ENCODE data around the gene MPZ.
"Not testable (repeated sequence)": the region's sequence is repeated elsewhere in the genome, so short reads cannot be mapped to it uniquely, and the experiment has no call there.

Gene MPZ

DNA sequence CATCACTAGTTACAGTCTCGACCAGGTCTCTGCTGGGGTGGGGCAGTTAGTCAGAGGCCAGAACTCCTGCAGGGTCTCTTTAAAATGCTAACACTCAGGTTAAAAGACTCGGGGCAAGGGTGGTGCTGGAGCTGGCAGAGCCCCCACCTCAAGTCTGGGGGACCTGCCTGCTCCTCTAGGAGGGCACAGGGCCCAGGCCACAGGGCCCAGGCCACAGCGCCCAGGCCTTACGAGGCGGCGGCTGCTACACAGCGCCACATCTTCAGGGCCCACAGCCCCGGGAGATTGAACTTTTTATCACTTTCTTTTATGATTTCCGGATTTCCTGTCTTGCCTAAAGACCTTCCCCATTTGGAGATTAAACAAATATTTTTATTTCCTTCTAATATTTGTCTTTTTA is 10.4 kb downstream of the MPZ start:
- DNase-seq, result no peak

DNA sequence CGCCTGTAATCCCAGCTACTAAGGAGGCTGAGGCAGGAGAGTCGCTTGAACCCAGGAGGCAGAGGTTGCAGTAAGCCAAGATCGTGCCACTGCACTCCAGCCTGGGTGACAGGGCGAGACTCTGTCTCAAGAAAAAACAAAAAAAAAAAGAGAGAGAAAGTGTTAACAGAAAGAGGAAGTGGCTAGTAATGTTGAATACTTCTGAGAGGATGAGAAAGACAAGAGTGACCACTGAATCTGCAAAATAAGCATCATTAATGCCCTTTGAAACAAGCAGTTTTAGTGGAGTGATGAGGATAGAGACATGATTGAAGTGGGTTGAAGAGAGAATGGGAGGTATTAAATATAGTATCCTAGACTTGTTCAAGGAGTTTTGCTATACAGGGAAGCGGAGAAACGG is 11.7 kb downstream of the MPZ start:
- DNase-seq, result no peak

- DNase-seq, result no peak
Measured at GRCh38 chr1:161297415-161297814, 12.4 kb downstream of the MPZ start.

GRCh38 chr1:161290779-161291178 is 19.0 kb downstream of the MPZ start:
- DNase-seq, result no peak

DNA sequence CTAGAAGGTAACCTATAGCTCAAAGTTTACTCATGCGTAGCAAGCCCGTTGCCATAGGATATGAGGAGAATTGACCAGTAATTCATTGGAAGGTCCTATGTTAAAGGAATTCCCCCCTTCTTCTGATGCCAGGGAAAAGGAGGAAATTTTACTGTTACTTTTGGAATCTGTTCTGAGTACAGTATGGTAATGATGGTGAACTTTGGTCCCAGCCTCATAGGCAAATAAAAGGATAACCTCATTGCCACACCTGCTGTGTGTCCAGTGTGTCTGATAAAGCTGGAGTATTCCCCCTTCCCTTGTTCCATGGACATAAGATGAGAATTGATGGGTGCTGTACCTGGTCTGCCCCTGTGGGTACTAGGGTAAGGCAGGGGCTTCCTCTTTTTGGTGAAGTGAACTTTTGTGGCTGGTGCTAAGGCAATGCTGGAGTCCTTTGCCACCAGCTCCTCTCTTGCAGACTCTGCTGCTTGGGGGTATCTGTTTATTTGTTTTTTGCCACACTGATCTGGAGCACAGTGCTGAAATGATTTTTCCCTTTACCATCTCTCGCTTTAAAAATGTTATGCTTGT is 22.2 kb downstream of the MPZ start:
- DNase-seq, result no peak

DNA sequence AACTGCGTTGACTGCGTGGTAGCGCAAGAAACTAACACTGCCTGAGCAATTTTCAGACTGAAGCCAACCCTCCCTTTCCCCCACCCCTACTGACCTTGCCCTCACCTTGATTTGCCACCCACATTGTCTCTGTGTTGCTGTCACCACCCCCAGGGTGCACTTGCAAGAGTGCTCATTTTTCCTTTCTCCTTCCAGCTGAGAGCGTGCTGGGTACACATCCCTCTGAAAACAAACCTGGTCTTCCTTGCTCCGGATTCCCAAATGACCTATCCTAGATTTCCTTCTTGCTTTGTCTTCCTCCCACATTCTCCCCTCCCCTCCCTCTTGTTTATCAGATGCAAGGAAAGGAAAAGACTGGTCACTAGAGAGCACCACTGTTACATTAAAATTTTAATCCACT is 24.2 kb downstream of the MPZ start:
- no peak for DNase-seq

GRCh38 chr1:161285113-161285512 is 24.7 kb downstream of the MPZ start:
- no peak for DNase-seq

GRCh38 chr1:161282991-161283390 is 26.8 kb downstream of the MPZ start:
- DNase-seq, result no peak

GRCh38 chr1:161274874-161275273 is 34.9 kb downstream of the MPZ start:
- no peak for DNase-seq

DNA sequence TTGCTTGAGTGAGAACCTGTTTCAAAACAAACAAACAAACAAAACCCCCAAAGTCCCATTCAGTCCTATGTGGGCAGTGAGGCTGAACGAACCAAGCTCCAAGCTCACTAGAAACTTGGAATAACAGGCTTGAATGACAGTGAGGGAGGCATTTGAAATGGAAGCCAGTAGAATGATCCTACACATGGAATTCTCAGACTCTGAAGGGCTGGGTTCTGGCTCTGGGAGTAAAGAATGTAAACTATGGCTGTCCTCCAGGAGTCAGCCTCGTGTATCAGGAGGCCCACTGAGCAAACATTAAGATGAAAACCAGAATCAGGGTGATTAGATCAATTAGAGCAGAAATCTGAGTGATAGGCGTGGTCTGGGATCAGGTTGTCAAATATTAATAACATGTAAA is 36.4 kb downstream of the MPZ start:
- DNase-seq, result no peak

DNA sequence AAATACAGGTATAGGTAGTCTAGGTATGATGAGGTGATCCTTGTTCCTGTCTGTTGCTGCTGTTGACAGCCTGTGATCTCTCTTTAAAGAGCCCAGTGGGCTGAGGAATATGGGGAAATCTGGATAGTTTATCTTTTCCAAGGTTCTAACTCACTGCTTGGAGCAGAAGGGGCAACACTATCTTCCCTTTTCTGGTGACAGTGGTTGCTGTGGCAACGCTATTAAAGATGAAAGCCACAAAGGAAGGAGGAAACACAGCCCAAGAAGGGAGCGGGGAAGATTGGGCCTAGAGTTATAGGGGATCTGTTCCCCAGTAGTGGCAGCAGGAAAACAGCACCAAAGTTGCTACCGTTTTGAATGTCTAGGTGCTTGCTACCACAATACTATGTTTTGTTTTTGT is 42.4 kb downstream of the MPZ start:
- no peak for DNase-seq

DNA sequence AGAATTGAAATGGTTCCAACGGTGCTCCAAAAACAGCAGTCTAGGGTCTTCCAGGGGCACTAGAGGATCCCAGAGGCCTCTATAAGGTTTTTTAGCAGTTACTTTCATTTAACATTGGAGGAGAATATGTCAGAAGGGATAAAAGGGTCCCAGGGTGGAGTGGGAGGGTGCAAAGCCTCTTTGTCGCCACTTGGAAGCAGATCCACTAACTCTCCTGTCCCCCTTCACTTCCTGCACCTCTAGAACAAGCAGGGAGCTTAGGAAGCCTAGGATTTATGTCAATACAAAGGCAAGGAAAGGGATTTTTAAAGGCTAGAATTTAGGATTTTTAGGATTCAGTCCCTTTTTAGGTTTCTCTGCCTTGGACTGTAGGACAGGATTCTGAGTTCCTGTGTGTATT is 42.9 kb downstream of the MPZ start:
- no peak for DNase-seq

GRCh38 chr1:161266202-161266601 is 43.6 kb downstream of the MPZ start:
- no peak for DNase-seq

GRCh38 chr1:161265305-161265704 is 44.5 kb downstream of the MPZ start:
- no peak for DNase-seq

DNA sequence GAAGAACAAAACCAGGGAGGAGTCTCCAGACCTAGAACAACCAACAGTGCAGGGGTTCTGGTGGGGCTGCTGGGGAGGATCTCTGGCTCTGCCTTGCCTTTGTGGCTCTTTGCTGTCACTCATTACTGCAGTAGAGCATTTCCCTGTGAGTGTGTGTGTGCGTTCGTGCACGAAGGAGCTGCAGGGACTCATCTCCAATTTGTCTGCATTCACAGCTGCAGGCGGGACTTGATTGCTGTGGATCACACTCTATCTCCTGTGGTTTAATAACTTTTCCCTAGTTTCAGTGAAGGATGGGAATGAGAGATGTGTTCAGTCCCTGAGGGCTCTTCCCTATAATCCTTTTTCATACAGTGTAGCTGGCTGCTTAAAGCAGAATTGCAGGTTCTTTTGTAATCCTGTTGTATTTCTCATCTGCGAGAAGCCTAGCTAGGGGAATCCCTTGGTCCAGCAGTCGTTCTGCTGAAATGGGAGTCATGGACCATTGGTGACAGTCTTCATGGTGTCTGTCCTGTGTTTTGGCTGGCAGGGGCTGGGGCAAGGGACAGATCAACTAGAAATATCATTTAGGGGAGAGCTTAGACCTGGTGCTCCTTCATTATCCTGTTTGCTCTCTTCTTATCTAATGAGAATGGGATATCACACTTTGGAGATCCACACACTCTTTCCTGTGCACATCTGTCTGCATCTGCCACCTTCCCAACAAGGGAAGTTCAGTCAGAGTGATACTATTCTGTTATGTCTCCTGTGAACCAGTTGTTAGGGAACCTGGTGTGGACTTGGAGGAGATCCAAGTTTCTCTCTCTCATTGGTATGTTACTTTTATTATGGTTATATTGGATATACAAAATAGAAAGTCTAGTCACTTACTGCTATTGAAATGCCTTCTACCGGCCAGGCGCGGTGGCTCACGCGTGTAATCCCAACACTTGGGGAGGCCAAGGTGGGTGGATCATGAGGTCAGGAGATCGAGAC is 48.2 kb downstream of the MPZ start:
- peak in 1 of 2 experiments; percentile 16 for DNase-seq

- DNase-seq, result peak in 1 of 2 experiments; percentile 35
Measured at GRCh38 chr1:161260376-161261260, 49.1 kb downstream of the MPZ start.

DNA sequence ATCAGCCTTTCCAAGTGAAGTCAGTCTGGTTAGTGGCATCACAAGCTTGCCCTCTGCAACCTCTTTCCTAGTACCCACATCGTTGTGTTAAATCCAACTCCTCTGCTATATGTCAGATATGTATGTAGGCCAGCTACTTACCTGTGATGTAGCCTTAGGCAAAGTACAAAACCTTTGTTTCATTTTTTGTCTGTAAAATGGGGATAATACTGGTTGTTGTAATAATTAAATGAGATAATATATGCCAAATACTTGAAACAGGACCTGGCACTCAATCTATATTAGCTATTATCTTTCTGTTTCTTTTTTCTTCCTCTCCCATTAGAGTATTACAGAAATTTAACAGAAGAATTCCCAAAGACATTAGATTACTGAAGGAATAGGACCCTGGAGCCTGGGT is 50.0 kb downstream of the MPZ start:
- no peak for DNase-seq

DNA sequence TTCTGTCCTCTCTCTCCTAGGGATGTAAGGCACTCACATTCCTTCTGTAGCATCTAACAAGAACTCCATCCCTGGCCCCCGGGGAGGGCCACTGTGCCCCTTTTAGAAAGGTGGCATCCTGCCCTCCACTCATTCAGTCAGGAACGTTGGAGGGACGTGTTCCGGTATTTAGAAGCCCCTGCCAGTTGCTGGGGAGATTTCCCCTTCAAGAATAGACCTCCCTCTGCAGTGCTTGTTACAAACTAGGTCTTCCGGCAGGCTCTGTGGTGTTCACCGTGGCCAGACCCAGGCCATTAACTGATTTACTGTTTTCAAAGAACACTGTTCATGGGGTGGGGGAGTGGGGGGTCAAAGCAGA is 50.4 kb downstream of the MPZ start:
- no peak for DNase-seq

DNA sequence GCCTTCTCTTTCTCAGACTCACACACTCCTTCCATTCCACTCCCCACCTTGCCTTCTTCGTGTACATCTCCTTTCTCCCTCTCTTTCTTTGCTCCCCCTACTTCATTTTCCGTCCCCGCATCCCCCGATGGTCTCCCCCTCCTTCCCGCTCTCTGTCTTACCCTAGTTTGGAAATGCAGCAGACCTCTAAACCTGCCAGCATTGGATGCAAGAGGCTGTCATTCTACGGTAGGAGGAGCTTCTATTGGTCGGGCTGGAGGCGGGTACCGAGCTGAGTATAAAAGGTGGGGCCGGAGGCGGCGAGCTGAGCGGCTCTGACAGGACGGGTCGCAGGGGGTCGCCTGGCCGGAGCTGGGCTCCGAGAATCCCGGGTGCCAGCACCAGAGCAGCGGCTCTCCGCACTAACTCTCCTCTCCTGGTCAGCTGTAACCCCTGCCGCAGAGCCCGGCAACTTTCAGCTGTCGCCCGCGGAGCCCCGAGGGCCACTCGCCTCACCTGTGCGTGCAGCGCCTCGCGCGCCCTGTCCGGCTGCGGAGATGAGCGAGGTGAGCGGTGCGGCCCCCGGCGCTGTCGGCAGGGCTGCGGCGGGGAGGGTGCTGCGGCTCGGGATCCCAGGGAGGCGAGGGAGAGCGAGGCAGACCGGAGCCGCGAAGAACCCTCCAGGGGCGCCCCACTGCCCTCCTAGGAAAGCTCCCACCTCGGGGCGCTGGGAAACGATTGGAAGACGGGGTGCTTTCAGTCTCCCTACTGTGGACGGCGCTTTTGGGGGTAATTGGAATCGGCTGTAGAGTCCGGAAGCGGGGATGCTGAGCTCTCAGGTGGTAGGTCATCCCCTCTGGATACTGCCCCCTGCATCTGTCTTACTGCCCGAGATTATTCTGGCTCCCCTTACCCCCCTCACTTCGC is 51.1 kb downstream of the MPZ start, which contains the start of gene PCP4L1:
Gene PCP4L1 (plus strand): TSS at position 307 of the 906 bp plus-strand sequence. CDS start 230 bp downstream, at position 537.
- no peak for DNase-seq

DNA sequence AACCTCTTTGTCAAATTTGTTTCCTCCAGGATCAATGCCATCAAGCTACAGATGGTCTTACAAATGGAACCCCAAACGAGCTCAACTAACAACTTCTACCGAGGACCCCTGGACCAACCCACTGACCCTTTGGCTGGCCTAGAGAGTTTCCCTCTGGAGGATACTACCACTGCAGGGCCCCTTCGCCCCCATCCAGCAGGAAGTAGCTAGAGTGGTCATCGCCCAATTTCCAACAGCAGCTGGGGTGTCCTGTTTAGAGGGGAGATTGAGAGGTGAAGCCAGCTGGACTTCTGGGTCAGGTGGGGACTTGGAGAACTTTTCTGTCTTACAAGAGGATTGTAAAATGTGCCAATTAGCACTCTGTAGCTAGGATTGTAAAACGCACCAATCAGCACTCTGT is 52.7 kb downstream of the MPZ start:
- not testable (repeated sequence) for DNase-seq

DNA sequence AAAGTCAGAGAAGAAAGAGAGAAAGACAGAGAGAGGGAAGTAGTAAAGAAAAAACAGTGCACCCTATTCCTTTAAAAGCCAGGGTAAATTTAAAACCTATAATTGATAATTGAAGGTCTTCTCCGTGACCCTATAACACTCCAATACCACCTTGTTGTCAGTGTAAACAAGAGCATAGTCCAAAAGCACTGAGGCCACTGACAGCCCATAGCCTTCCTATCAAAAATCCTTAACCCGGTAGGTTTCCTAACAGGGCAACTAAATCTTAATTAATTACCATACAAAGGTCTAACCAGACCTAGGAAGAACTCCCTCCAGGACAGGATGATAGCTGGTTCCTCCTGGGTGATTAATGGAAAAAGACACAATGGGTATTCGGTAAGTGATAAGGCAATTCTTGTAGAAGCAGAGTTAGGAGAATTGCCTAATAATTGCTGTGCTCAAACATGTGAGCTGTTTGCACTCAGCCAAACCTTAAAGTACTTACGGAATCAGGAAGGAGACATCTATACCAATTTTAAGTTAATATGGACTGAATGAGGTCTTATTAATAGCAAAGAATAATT is 53.7 kb downstream of the MPZ start:
- not testable (repeated sequence) for DNase-seq

- DNase-seq, result not testable (repeated sequence)
Measured at GRCh38 chr1:161255302-161255701, 54.5 kb downstream of the MPZ start.
